Measurements from ENCODE around the gene CACNA1B.
"Not testable (repeated sequence)": the region's sequence is repeated elsewhere in the genome, so short reads cannot be mapped to it uniquely, and the experiment has no call there.

The CACNA1B gene

GRCh38 chr9:138104251-138105122 is 226.9 kb downstream of the CACNA1B start:
- no peak for DNase-seq

GRCh38 chr9:138105123-138105415 is 227.5 kb downstream of the CACNA1B start:
- DNase-seq = no peak

GRCh38 chr9:138105561-138106505 is 228.3 kb downstream of the CACNA1B start:
- DNase-seq = no peak

GRCh38 chr9:138107039-138107438 is 229.5 kb downstream of the CACNA1B start:
- not testable (repeated sequence) for DNase-seq

GRCh38 chr9:138111607-138112006 is 234.0 kb downstream of the CACNA1B start:
- no peak for DNase-seq

- no peak for DNase-seq
Measured at GRCh38 chr9:138112090-138112748, 234.6 kb downstream of the CACNA1B start.

- no peak for DNase-seq
Measured at GRCh38 chr9:138112791-138113600, 235.4 kb downstream of the CACNA1B start.

- not testable (repeated sequence) for DNase-seq
Measured at GRCh38 chr9:138113701-138114325, 236.2 kb downstream of the CACNA1B start.

- DNase-seq = no peak
Measured at GRCh38 chr9:138114501-138115245, 237.1 kb downstream of the CACNA1B start.

- DNase-seq = no peak
Measured at GRCh38 chr9:138115506-138115905, 237.9 kb downstream of the CACNA1B start.

GRCh38 chr9:138116521-138116920 is 238.9 kb downstream of the CACNA1B start:
- no peak for DNase-seq

GRCh38 chr9:138117101-138117750 is 239.6 kb downstream of the CACNA1B start:
- no peak for DNase-seq

GRCh38 chr9:138117836-138118235 is 240.3 kb downstream of the CACNA1B start:
- DNase-seq = no peak

GRCh38 chr9:138118601-138119071 is 241.1 kb downstream of the CACNA1B start:
- no peak for DNase-seq

- DNase-seq = no peak
Measured at GRCh38 chr9:138119202-138120027, 241.8 kb downstream of the CACNA1B start.

- DNase-seq = no peak
Measured at GRCh38 chr9:138120072-138120471, 242.5 kb downstream of the CACNA1B start.

- no peak for DNase-seq
Measured at GRCh38 chr9:138120511-138121437, 243.2 kb downstream of the CACNA1B start.

- DNase-seq = no peak
Measured at GRCh38 chr9:138121438-138122050, 244.0 kb downstream of the CACNA1B start.

Measured in right hindlimb (tissue), 1 donor.